ENCODE measurements around the gene SERINC2. TPM values are rescaled to one million over a fixed set of nuclear protein-coding genes. Genes with fewer than 3 reads are reported as not detected.

Gene SERINC2
- total and polyA plus RNA-seq, 2 of the 8 experiments (the other 6 are each of a cell fraction or from before 2014, with no cell fraction given), result 31.4 to 60.0 TPM

Other genes starting within 250 kb of the SERINC2 start
- gene NKAIN1, start 173.3 kb upstream of the SERINC2 start, total RNA-seq (2021; fragmentation: NEBNext Ultra II Directional; extraction: Animal tissue kit (Norgen Biotek cat#: 25700)), result 59.1 and 59.3 TPM in 2 replicates
- 66.9 and 117 TPM in 2 replicates for gene NKAIN1, start 173.3 kb upstream of the SERINC2 start, polyA plus RNA-seq (2011; rRNA removed)
- gene SNRNP40, start 116.4 kb upstream of the SERINC2 start, total RNA-seq (2021; fragmentation: NEBNext Ultra II Directional; extraction: Animal tissue kit (Norgen Biotek cat#: 25700)), result 111 and 113 TPM in 2 replicates
- 76.2 and 97.4 TPM in 2 replicates for gene SNRNP40, start 116.4 kb upstream of the SERINC2 start, polyA plus RNA-seq (2011; rRNA removed)
- 55.5 and 59.3 TPM in 2 replicates for gene ZCCHC17, start 116.2 kb upstream of the SERINC2 start, total RNA-seq (2021; fragmentation: NEBNext Ultra II Directional; extraction: Animal tissue kit (Norgen Biotek cat#: 25700))
- 31.9 and 51.6 TPM in 2 replicates for gene ZCCHC17, start 116.2 kb upstream of the SERINC2 start, polyA plus RNA-seq (2011; rRNA removed)
- gene FABP3, start 40.1 kb upstream of the SERINC2 start, total RNA-seq (2021; fragmentation: NEBNext Ultra II Directional; extraction: Animal tissue kit (Norgen Biotek cat#: 25700)), result 31.4 and 34.8 TPM in 2 replicates
- 29.5 and 43.9 TPM in 2 replicates for gene FABP3, start 40.1 kb upstream of the SERINC2 start, polyA plus RNA-seq (2011; rRNA removed)
- gene TINAGL1, start 163.3 kb downstream of the SERINC2 start, total RNA-seq (2021; fragmentation: NEBNext Ultra II Directional; extraction: Animal tissue kit (Norgen Biotek cat#: 25700)), result 9.7 and 11.2 TPM in 2 replicates
- 21.7 and 24.2 TPM in 2 replicates for gene TINAGL1, start 163.3 kb downstream of the SERINC2 start, polyA plus RNA-seq (2011; rRNA removed)
- gene HCRTR1, start 204.5 kb downstream of the SERINC2 start, total RNA-seq (2021; fragmentation: NEBNext Ultra II Directional; extraction: Animal tissue kit (Norgen Biotek cat#: 25700)), result 0.35 and 0.44 TPM in 2 replicates
- gene HCRTR1, start 204.5 kb downstream of the SERINC2 start, polyA plus RNA-seq (2011; rRNA removed), result 0.39 and 0.61 TPM in 2 replicates
- gene PEF1, start 231.7 kb downstream of the SERINC2 start, total RNA-seq (2021; fragmentation: NEBNext Ultra II Directional; extraction: Animal tissue kit (Norgen Biotek cat#: 25700)), result 35.2 and 38.8 TPM in 2 replicates
- 61.2 and 69.2 TPM in 2 replicates for gene PEF1, start 231.7 kb downstream of the SERINC2 start, polyA plus RNA-seq (2011; rRNA removed)